HG02588 (cell line): Measurements from ENCODE around the gene CHFR.
"Not testable (repeated sequence)": the region's sequence is repeated elsewhere in the genome, so short reads cannot be mapped to it uniquely, and the experiment has no call there.

ENCODE experiments used
- ATAC-seq: cut with Tn5 transposase; IDR thresholded peaks from one replicate; pipeline ENCODE4 v1.9.1; 2021; ENCODE audit warnings: mild to moderate bottlenecking, moderate library complexity; ENCODE audit not compliant: unreplicated experiment

Gene CHFR

DNA sequence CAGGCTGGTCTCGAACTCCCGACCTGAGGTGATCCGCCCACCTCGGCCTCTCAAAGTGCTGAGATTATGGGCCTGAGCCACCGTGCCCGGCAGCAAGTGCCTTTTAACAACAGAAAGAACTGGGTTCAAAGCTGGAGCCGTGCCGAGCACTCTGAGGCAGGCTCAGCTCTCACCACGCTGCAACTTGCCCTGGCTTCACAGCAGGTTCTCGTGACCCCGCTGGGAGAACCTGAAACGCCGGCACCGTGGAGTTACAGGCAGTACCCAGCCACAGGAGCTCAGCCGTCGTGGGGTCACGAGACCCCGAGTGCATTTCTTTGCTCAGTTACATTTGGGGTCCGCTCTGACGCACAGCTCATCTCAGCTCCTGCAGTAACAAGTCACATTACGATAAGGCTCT, 73.2 kb downstream of the CHFR start:
- no peak for ATAC-seq

GRCh38 chr12:132813443-132813842, 74.0 kb downstream of the CHFR start:
- ATAC-seq, result no peak

GRCh38 chr12:132812631-132813305, 74.6 kb downstream of the CHFR start:
- no peak for ATAC-seq

GRCh38 chr12:132809391-132809790, 78.0 kb downstream of the CHFR start:
- not testable (repeated sequence) for ATAC-seq

- ATAC-seq, result no peak
Observed at GRCh38 chr12:132807295-132808092, 79.9 kb downstream of the CHFR start.

GRCh38 chr12:132806857-132807256, 80.5 kb downstream of the CHFR start:
- no peak for ATAC-seq

- ATAC-seq, result no peak
Observed at GRCh38 chr12:132804426-132804861, 83.0 kb downstream of the CHFR start.

GRCh38 chr12:132803888-132804287, 83.5 kb downstream of the CHFR start:
- no peak for ATAC-seq

DNA sequence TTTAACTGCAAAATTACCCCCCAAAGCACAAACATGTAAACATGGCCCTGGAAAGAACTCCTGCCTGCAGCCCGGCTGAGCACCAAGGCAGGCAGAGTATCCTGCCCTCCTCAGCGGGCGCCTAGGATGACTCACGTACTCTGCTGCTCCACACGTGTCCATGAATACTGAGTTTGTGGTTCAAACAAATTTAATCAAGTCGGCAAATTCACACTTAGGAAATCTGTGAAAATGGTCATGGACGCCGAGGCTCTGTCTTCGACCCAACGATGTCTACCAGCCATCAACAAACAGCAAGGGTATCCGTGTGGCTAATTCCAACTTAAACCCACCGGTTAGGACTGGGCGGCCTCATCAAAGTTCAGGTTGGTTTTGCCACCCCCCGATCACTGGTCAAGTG, 84.3 kb downstream of the CHFR start:
- ATAC-seq, result no peak

DNA sequence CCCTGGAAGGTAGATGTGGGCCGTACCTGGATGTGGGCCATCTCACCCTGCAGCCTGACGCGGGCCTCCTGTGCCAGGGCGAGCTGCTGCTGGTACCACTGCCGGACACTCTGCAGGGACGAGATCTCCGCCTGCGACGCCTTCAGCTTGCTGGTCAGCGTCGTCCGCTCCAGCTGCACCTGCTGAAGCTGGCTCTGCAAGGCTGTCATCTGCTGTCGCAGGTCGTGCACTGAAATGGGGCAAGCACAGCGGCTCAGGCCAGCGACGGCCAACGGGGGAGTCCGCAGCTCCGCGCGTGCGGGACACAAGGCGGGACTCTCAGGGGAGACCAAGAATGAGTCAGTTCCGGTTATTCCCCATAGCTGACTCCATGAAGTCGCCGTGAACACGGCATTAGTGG, 85.7 kb downstream of the CHFR start:
- no peak for ATAC-seq

GRCh38 chr12:132798836-132799235, 88.6 kb downstream of the CHFR start:
- ATAC-seq, result no peak

- no peak for ATAC-seq
Observed at GRCh38 chr12:132797820-132798570, 89.4 kb downstream of the CHFR start.

- ATAC-seq, result no peak
Observed at GRCh38 chr12:132795847-132796246, 91.6 kb downstream of the CHFR start.

GRCh38 chr12:132791940-132792339, 95.5 kb downstream of the CHFR start:
- not testable (repeated sequence) for ATAC-seq

DNA sequence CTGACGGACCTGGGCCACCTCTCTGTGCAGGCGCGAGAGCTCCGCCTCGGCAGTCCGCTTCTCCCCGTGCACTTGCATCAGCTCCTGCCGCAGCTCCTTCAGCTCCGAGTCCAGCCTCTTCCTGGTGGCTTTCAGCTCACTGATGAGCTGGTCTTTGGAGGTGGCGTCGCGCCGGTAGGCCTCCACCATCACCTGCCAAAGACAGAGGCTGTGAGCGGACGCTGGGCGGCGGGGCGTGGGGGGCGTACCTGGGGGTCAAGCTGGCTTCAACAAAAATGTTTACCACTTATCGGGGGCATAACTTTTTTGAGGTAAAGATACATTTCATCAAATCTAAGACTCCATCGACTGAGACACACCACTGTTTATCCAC, 98.3 kb downstream of the CHFR start:
- no peak for ATAC-seq

DNA sequence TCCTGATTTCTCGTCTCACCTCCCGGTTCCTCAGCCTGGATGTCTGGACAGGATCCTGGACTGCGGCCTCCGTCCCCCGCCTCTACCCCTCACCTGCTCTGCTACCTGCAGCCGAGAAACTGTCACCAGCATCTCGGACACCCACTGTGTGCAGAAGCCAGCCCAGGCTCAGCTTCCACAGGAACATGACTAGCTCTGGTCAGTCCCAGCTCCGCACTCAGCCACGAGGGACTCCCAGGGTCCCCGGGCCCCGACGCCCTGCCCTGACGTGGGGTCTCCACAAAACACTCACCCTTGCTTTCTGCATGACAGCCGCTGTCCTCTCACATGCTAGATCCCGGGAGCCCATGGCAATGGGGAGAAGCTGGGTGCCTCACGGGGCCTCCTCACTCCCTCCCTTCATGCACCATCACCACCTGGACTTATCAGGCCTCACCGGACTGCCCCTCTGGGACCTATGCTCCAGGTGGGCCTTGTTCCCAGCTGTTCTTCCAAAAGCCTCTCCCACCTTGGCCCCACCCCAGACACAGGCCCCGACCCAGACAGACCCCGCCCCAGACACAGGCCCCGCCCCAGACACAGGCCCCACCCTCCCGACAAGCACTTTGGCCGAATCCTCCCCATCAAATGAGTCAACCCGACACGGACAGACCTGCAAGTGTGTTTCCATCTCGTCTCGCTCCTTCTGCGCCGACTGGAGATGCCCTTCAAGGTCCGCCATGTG, 98.9 kb downstream of the CHFR start:
- no peak for ATAC-seq

DNA sequence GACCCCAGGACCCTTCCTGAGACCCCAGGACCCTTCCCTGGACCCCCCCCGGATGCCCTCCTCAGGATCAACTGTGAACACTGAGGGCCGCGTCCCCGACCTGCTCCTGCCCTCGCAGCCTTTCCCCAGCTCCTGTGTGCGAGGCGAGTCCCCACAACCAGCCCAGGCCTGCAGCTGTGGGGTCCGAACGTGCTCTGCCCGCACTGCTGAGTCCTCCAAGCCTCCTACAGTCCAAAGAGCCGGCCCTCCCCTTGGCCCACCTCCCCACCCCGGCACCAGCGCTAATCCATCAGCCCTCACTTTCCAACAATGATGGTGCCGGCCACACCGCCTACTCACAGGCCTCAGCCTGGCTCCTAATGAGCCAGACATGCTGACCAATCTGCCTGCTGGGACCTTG, 99.5 kb downstream of the CHFR start:
- ATAC-seq, result no peak

DNA sequence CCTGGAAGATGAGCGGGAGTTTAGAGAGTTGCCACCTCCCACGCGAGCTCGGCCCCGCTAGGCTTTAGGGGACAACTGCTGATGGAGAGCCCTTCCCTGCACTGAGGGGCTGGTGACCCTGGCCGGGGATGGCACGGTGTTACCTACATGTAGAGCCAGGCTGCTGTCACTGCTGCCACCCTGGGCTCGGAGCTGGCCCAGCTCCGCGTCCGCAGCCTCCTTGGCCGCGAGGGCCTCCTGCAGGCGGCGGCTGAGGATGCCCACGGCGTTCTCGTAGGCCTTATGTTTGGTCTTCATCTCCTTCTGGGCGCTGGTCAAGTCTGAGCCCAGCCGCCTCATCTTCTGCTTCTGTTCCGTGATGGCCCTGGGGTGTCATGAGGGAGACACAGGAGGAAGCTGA, 101.2 kb downstream of the CHFR start:
- no peak for ATAC-seq

- ATAC-seq, result no peak
Observed at GRCh38 chr12:132784580-132784979, 102.8 kb downstream of the CHFR start.

GRCh38 chr12:132783917-132784531, 103.4 kb downstream of the CHFR start:
- no peak for ATAC-seq
